VCaP (cell line): ENCODE measurements around the gene CD109.

ENCODE experiments used
- H3K27ac ChIP-seq: fragments of 450-650 bp; 2 replicates; pipeline ENCODE4 v1.5.1; 2017
- TF ChIP-seq, protein P1 (sequence below): fragments of 450-650 bp; conservative IDR thresholded peaks from 2 replicates; pipeline ENCODE4 v1.5.1; 2017; ENCODE audit warnings: mild to moderate bottlenecking, moderate library complexity

Gene CD109

DNA sequence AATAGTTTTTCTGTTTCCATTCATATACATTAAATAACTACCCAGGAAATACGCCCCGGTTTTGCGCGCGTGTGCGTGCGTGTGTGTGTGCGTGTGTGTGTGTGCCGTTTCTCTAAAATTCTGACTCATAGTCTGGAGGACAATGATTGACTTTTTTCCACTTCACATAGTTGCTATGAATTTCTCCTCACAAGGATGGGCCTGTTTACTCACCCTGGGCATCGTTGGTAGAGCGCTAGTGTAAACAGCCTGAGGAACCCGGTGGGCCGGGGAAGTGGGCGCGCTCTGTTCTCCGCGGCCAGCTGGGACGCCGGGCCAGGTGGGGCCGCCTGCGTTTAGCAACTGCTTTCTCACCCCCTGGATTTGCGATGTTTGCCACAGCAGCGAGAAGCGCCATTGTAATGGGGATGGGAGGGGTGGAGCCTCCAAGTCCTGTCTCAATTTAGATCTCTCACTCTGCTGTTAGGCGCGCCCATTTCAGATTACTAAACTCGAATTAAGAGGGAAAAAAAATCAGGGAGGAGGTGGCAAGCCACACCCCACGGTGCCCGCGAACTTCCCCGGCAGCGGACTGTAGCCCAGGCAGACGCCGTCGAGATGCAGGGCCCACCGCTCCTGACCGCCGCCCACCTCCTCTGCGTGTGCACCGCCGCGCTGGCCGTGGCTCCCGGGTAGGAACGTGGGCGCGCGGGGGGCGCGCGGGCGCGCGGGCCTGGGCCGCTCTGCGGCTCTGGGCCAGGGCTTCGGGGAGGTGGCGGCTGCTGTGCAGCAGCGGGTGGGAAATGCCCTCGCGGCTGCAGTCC, at the start of gene CD109:
Gene CD109 (plus strand): TSS at position 585 of the 803 bp plus-strand sequence. CDS start 13 bp downstream, at position 598.
- TF ChIP-seq, protein P1, sequence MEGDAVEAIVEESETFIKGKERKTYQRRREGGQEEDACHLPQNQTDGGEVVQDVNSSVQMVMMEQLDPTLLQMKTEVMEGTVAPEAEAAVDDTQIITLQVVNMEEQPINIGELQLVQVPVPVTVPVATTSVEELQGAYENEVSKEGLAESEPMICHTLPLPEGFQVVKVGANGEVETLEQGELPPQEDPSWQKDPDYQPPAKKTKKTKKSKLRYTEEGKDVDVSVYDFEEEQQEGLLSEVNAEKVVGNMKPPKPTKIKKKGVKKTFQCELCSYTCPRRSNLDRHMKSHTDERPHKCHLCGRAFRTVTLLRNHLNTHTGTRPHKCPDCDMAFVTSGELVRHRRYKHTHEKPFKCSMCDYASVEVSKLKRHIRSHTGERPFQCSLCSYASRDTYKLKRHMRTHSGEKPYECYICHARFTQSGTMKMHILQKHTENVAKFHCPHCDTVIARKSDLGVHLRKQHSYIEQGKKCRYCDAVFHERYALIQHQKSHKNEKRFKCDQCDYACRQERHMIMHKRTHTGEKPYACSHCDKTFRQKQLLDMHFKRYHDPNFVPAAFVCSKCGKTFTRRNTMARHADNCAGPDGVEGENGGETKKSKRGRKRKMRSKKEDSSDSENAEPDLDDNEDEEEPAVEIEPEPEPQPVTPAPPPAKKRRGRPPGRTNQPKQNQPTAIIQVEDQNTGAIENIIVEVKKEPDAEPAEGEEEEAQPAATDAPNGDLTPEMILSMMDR = no peak
- H3K27ac ChIP-seq = peak within 1 kb of the TSS; percentile 64

DNA sequence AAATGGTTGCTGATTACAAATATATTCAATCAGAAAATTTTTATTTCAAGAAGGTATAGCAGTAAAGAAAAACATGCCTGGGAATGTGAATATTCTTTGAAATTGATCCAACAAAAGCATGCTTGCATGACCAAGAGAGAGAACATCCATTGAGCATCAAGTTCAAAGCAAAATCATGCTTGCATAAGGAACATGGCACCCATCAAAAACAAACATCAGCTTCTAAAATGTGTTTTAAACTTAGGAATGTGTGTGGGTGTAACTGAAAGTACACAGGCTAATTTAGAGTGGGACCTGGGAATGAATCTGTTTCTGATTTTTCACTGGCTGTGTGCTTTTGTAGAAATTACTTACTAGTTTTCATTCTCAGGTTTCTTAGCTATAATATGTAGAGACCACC, 47.8 kb upstream of the CD109 start:
- H3K27ac ChIP-seq = no peak overlapping the region
- TF ChIP-seq, protein P1 = no peak

DNA sequence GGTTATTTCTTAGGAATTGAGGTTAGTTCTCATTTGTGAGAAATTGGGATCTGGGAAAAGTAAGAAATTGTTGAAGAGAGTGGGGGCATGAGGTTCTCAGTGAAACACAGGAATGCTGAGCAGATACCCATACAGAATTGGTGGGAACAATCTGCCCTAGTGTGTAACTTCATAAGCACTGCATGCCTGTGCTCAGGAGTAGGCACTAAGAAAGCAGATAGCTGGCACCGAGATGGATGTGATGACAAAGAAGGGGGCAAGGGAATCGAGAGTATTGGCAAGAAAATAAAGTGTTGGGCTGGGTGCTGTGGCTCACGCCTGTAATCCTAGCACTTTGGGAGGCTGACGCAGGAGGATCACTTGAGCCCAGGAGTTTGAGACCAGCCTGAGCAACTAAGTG, 46.2 kb upstream of the CD109 start:
- TF ChIP-seq, protein P1 = no peak

DNA sequence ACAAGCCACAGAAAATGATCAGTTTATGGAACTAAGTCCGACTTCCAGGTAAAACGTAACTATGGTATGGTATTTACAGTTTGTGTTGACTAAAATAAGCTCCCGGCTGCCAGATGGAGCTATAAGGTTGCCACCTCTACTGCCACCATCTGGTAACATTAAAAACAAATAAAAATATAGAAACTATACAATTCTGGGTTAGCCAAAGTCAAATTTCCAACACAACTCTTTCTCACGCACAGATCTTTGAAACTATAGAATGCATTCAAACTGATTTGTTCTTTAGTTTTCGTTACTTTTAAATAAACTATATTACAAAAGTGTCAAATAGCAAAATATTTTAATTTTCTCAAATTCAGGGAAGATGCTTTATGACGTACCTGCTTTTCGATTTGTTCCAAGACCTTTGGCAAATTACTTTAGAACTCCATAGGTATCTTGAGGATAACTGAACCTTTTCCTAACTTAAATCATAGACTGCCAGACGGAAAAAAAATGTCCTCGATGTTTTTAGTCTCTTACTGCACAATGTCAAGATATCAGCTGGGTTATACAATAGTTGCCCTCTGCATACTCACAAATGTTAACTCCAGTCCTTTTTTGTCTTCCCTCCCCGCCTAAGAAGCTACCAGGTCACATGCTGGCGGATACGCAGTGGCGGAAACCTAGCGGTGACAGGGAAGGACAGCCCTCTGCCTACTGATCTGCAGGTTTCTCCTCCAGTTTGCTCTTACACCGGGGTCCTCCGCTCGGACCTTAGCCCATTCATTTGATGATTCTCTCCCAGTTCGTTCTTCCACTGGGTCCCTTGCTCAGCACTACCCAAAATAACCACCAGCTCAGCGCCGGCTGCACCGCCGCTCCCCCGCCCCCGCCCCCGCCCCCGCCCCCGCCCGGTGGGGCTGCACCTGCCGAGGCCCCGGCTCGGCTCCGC, 43.1 kb upstream of the CD109 start:
- H3K27ac ChIP-seq = peak overlapping the region; percentile 87
- TF ChIP-seq, protein P1 = peak; percentile 69

More for the DNA sequence above, 46.2 kb upstream of the CD109 start:
- peak overlapping the region; percentile 54 for H3K27ac ChIP-seq

DNA sequence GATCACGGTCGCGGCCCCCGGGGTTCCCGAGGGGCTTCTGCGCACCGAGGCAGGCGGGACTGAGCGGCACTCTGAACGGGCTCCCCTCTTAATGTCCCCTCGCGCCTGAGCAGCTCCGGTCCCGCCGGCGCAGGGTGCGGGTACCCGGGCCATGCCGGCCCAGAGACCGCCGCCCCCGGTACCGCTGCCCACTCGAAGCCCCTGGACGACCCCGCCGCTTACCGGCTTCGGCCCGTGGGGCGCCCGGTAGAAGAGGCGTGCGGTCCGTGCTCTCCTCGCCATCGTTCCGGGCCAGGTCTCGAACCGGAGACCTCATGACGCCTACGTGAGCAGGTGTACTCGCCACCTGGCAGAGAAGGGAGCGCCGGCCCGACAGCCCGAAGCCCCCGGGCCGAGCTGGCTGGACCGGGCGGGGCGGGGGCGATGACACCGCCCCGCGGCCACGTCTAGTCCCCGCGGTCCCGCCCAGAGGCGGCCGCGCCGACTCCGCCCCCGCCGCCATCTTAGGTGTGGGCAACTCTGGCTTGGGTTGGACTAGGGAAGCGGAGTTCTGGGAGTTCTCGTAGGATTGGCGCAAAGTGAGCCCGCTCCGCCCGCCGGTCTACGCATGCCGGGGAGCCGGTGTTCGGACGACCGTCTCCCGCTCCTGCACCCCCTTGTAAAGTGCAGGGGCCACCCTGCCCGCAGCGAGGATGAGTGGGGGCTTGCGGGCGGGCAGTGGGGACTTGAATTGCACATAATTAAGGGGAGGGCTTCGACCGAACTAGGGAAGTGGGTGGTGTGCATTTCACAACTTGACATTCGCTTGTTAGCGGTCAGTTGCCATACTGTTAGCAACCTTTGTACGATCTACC, 42.2 kb upstream of the CD109 start, which contains the start of gene SLC17A5:
Gene SLC17A5 (minus strand): TSS at position 422 of the 854 bp plus-strand sequence. CDS start 106 bp downstream, at position 316.
- H3K27ac ChIP-seq = peak within 1 kb of the TSS; percentile 87
- TF ChIP-seq, protein P1 = no peak

DNA sequence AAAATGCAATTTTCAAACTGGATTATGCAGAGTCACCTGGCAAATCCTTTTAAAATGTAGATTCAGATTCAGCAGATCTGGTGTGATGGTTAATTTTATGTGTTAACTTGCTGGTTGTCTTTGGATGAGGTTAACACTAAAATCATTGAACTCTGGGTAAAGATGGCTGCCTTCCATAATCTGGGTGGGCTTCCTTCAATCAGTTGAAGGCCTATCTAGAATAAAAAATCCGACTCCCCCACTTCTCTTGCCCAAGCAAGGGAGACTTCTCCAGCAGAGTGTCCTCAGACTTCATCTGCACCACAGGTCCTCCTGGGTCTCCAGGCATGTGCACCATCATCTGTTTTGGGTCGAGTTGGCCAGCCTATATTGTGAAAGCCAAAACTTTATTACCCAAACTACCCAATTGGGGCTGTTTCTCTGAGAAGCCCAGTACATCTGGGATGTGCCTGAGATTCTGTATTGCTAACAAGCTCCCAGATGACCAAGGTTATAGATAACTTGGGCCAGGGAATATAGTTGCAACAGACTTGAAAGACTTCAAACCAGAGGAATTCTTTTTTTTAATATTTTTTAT, 40.6 kb upstream of the CD109 start:
- no peak overlapping the region for H3K27ac ChIP-seq
- TF ChIP-seq, protein P1 = no peak
